ENCODE results near the gene RRAS2.

DNA sequence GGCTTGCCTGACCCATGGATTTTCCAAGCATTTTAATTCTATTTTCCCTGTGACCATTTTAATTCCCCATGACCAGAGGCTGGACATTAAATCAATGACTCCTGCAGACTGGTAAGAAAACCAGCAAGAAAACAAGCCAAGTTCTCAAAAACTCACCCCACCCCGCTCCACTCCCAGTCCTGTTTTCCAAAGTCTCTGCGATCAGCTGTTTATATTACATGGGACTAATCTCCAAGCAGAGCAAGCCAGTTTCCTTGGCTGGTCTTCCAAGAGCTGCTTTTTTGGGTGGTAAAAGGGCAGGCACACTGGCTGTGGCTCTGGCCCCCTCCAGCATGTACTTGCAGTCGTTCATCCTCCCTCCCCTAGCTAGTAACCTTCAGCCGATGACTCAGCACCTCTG lies 97.9 kb downstream of the RRAS2 start:
- TF ChIP-seq CTCF (conservative IDR thresholded peaks at IDR 0.05; ENCODE audit: low read length) (no peak), EZH2phosphoT487 (IDR thresholded peaks at IDR 0.05; ENCODE audit: borderline replicate concordance, low read depth, low read length) (no peak)
